RWPE2 (cell line): Measurements from ENCODE around the gene TFDP2.
A peak's percentile ranks its signal among the peaks of the same experiment; 100 is the strongest.
"Not testable (repeated sequence)": the region's sequence is repeated elsewhere in the genome, so short reads cannot be mapped to it uniquely, and the experiment has no call there.

Experiments used
- ATAC-seq: fragments of 200-7000 bp; cut with Tn5 transposase; 3 replicates; pipeline ENCODE4 v1.9.1; 2021; ENCODE audit warnings: low read depth
- DNase-seq: peaks from one replicate; pipeline ENCODE4 v3.0.0-alpha.2; 2020; ENCODE audit warnings: low spot score
- H3K27ac ChIP-seq: fragments of 450-650 bp; 2 replicates; pipeline ENCODE4 v1.5.1; 2017; ENCODE audit warnings: mild to moderate bottlenecking; ENCODE audit not compliant: poor library complexity, severe bottlenecking
- H3K27me3 ChIP-seq: fragments of 250-450 bp; sonication (Bioruptor Pico); 2 replicates; pipeline ENCODE4 v1.5.1; 2021; ENCODE audit warnings: mild to moderate bottlenecking, moderate library complexity; ENCODE audit not compliant: insufficient read depth, poor library complexity, severe bottlenecking
- H3K36me3 ChIP-seq: fragments of 250-450 bp; sonication (Bioruptor Pico); 2 replicates; pipeline ENCODE4 v1.5.1; 2020; ENCODE audit warnings: low read depth, mild to moderate bottlenecking, moderate library complexity
- H3K4me1 ChIP-seq: fragments of 250-450 bp; sonication (Bioruptor Pico); 2 replicates; pipeline ENCODE4 v1.5.1; 2021; ENCODE audit warnings: mild to moderate bottlenecking, moderate library complexity; ENCODE audit not compliant: insufficient read depth, poor library complexity, severe bottlenecking
- H3K4me3 ChIP-seq: fragments of 250-450 bp; sonication (Bioruptor Pico); 2 replicates; pipeline ENCODE4 v1.5.1; 2021; ENCODE audit warnings: mild to moderate bottlenecking, moderate library complexity; ENCODE audit not compliant: severe bottlenecking
- H3K9me3 ChIP-seq: fragments of 250-450 bp; sonication (Bioruptor Pico); 2 replicates; pipeline ENCODE4 v1.5.1; 2021; ENCODE audit warnings: mild to moderate bottlenecking, moderate library complexity; ENCODE audit not compliant: severe bottlenecking
- TF ChIP-seq, protein P1 (sequence below): fragments of 450-650 bp; IDR thresholded peaks from one replicate; pipeline ENCODE4 v1.5.1; 2017; ENCODE audit warnings: mild to moderate bottlenecking, moderate library complexity; ENCODE audit not compliant: poor library complexity, severe bottlenecking

Gene TFDP2

DNA sequence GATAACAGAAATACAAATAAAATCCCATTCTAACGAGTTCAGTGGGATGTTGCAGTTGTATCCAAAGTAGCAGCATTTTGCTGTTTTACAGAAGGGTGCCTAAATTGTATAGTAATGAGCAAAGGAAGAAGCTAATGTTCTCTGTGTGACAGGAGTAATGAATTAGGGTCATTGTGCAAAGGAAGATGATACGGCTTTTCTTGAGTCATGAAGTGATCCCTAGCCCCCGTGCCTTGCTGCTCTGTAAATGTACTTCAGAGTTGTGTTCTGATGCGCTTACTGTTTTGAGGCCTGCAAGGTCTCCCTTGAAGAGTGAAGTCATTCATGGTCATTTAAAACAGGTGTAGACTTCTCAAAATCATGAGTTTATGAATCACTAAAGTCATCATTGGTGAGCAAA is 235.0 kb downstream of the TFDP2 start:
- H3K36me3 ChIP-seq = peaks cover 70% of the 10 kb centered on the region

DNA sequence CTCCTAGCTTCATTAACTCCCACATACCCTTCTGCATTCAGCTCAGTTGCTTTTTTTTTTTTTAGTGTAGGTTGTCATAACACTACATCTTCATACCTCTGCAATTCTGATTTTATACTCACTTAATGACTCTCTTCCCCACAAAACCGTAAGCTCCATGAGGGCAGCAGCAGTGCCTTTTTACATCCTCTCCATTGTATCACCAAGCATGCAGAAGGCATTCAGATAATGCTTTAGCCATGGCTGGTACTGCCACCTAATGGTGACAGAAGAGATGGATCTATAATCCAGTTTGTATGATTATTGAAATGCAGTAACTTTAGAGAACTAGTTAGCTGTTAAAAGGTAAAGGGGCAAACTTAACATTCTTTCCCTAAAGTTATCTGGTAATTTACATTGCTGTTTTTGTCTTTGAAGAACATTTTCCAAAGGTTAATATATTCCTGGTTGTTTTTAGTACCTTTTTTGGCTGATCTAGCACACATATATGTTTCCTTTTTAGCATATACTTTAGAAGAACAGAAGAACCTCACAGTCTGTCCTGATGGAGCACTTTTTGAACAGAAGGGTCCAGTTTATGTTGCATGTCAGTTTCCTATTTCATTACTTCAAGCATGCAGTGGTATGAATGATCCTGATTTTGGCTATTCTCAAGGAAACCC is 236.1 kb downstream of the TFDP2 start:
- ATAC-seq (0 out of 3 replicates have a peak, but pooled peaks have one; percentile 45), DNase-seq (no peak)

More for the DNA sequence above, 235.0 kb downstream of the TFDP2 start:
- H3K4me1 ChIP-seq = no peaks in the 10 kb centered on the region
- ATAC-seq = no peak
- no peaks in the 10 kb centered on the region for H3K27me3 ChIP-seq
- TF ChIP-seq, protein P1, sequence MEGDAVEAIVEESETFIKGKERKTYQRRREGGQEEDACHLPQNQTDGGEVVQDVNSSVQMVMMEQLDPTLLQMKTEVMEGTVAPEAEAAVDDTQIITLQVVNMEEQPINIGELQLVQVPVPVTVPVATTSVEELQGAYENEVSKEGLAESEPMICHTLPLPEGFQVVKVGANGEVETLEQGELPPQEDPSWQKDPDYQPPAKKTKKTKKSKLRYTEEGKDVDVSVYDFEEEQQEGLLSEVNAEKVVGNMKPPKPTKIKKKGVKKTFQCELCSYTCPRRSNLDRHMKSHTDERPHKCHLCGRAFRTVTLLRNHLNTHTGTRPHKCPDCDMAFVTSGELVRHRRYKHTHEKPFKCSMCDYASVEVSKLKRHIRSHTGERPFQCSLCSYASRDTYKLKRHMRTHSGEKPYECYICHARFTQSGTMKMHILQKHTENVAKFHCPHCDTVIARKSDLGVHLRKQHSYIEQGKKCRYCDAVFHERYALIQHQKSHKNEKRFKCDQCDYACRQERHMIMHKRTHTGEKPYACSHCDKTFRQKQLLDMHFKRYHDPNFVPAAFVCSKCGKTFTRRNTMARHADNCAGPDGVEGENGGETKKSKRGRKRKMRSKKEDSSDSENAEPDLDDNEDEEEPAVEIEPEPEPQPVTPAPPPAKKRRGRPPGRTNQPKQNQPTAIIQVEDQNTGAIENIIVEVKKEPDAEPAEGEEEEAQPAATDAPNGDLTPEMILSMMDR = no peak
- H3K9me3 ChIP-seq = no peaks in the 10 kb centered on the region
- H3K4me3 ChIP-seq = no peak overlapping the region
- no peak for DNase-seq
- no peak overlapping the region for H3K27ac ChIP-seq

DNA sequence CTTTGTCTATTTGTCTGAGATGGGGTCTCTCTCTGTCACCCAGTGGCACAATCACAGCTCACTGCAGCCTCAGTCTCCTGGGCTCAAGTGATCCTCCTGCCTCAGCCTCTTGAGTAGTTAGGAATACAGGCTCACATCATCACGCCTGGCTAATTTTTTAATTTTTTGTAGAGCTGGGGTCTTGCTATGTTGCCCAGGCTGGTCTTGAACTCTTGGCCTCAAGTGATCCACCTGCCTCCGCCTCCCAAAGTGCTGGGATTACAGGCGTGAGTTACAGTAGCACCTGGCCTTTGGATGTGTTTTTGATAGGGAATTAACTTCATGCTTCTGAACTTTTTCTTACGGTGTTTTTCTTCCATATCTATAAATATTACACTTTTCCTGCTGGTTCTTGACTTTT is 239.4 kb downstream of the TFDP2 start:
- not testable (repeated sequence) for H3K9me3 ChIP-seq, ATAC-seq, H3K4me1 ChIP-seq, DNase-seq, H3K4me3 ChIP-seq, H3K27ac ChIP-seq, H3K27me3 ChIP-seq
- H3K36me3 ChIP-seq = peaks cover 90% of the 10 kb centered on the region

More for the DNA sequence above, 236.1 kb downstream of the TFDP2 start:
- Histone ChIP-seq H3K9me3 (no peaks in the 10 kb centered on the region), H3K36me3 (peaks cover 78% of the 10 kb centered on the region), H3K27me3 (no peaks in the 10 kb centered on the region), H3K27ac (no peak overlapping the region), H3K4me3 (no peak overlapping the region), H3K4me1 (no peaks in the 10 kb centered on the region)
- TF ChIP-seq, protein P1 = peak; percentile 86

GRCh38 chr3:141909408-141909807 is 239.9 kb downstream of the TFDP2 start:
- peaks cover 87% of the 10 kb centered on the region for H3K36me3 ChIP-seq
- no peak for DNase-seq
- H3K9me3 ChIP-seq = no peaks in the 10 kb centered on the region
- no peak overlapping the region for H3K4me3 ChIP-seq
- ATAC-seq = no peak
- TF ChIP-seq, protein P1 = no peak
- H3K27ac ChIP-seq = no peak overlapping the region
- H3K27me3 ChIP-seq = no peaks in the 10 kb centered on the region
- H3K4me1 ChIP-seq = no peaks in the 10 kb centered on the region

DNA sequence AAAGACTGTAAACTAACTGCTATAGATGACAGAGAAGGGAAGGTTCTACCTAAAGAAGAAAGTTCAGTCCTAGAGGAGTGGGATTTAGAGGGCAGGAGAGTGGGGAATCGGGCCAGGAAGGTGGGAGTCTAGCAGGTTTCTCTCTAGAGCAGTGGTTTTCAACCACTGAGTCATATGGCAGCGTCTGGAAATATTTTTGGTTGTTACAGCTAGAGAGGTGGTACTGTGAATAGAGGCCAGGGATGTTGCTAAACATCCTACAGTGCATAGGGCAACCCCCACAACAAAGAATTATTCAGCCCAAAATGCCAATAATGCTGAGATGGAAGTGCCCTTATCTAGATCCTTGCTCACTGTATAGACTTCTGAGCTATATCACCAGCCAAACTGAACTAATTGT is 244.2 kb downstream of the TFDP2 start:
- H3K27ac ChIP-seq = no peak overlapping the region
- H3K36me3 ChIP-seq = peaks cover 68% of the 10 kb centered on the region
- no peak; the same call in 2 of the 3 replicates for ATAC-seq

More for the DNA sequence above, 244.2 kb downstream of the TFDP2 start:
- Histone ChIP-seq H3K9me3 (no peaks in the 10 kb centered on the region), H3K27me3 (no peaks in the 10 kb centered on the region), H3K4me3 (no peak overlapping the region), H3K4me1 (no peaks in the 10 kb centered on the region)
- TF ChIP-seq, protein P1 = no peak
- no peak for DNase-seq
